Stimulated activated CD8-positive, alpha-beta memory T cell treated with anti-CD3 and anti-CD28 coated beads, Interleukin-4, amount 100 ng/mL, for 48 hours (primary cell): Measurements from ENCODE around the gene MAPK11.

ENCODE experiments used
- DNase-seq: peaks from one replicate; pipeline ENCODE4 v3.0.0-alpha.2; 2020

The MAPK11 gene

GRCh38 chr22:50269970-50270665 is at the start of gene MAPK11:
TSS of gene MAPK11 (minus strand) at chr22:50270380. CDS start at chr22:50270292, 88 bp downstream.
- peak; percentile 76 for DNase-seq

- no peak for DNase-seq
These were observed 49.3 kb upstream of the MAPK11 start for GRCh38 chr22:50319503-50319951.

- DNase-seq, result no peak
These were observed 48.7 kb upstream of the MAPK11 start for GRCh38 chr22:50318698-50319411.

- DNase-seq, result no peak
These were observed 48.1 kb upstream of the MAPK11 start for GRCh38 chr22:50318356-50318697.

DNA sequence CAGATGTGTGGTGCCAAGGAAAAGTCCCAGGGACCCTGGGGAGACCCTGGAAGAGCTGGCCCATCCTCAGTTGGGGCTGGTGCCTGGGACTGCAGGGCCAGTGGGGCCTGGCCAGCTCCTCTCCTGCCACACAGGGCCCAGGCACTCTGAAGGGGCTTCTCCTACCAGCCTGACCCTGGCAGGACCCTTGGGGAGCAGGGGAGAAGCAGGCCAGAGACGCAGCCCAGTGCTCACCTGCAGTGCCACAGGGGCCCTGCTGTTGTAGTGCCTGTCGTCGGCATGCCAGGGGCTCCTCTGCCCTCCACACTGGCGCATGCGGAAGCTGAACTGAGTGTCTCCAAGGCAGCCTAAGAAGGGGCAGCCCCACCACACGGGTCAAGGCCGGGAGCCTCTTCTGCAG is 47.5 kb upstream of the MAPK11 start:
- DNase-seq, result no peak

DNA sequence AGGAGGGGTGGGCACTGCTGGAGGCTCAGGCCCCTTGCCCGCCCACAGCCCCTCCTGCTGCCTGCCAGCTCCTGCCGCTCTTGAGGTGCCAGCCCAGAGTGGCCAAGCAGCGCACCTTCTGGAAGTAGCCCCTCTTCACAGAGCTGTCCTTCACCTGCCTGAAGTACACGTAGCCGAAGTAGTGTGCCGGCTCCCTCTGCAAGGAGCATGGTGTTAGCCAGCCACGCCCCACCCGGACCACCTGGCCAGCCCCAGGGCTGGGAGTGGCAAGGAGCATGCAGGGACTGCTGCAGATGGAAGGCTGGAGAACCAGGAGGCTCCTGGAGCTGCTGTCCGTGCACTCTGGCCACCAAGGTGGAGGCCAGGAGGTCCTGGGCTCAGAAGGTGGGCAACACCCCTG is 47.0 kb upstream of the MAPK11 start:
- no peak for DNase-seq

- DNase-seq, result no peak
These were observed 46.2 kb upstream of the MAPK11 start for GRCh38 chr22:50316114-50317065.

DNA sequence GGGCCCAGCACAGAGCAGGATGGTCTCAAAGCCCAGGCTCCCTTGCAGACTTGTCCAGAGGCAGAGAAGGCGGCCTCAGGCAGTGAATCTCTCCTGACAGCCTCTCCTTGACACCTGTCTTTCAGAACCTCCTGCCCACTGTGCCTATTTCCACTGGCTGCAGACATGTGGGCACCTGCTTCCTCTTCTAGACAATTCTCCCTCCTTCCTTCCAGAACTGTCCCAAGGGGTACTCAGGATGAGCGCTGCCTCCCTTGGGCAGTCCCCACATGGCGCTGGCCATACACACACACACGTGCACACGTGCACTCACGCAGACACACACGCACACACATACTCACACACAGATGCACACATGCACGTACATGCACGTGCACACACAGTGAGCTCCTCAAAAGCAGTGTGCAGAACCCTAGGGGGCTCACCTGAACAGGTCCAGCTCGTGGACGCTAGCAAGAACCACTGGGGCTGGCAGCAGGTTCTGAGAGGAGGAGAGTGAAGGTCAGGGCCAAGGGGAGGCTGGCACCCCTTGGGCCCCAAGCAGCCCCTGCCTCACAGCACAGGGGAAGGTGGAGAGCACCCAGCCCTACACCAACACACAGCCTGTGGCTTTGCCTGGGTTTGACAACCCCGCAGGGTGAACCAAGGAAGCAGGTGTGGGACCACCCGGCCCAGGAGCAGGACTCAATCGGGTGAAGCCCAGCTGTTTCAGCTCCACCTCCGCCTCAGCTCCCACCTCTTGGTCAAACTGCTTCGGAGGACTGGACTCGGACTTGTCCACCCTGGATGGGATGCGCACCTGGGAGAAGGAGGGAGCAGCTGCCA is 45.3 kb upstream of the MAPK11 start:
- no peak for DNase-seq

- DNase-seq, result peak; percentile 86
These were observed 44.5 kb upstream of the MAPK11 start for GRCh38 chr22:50314455-50315288.

GRCh38 chr22:50314081-50314454 is 43.9 kb upstream of the MAPK11 start:
- no peak for DNase-seq

- no peak for DNase-seq
These were observed 43.4 kb upstream of the MAPK11 start for GRCh38 chr22:50313600-50313999.

- no peak for DNase-seq
These were observed 42.8 kb upstream of the MAPK11 start for GRCh38 chr22:50313021-50313420.

GRCh38 chr22:50312371-50312770 is 42.2 kb upstream of the MAPK11 start:
- DNase-seq, result no peak

DNA sequence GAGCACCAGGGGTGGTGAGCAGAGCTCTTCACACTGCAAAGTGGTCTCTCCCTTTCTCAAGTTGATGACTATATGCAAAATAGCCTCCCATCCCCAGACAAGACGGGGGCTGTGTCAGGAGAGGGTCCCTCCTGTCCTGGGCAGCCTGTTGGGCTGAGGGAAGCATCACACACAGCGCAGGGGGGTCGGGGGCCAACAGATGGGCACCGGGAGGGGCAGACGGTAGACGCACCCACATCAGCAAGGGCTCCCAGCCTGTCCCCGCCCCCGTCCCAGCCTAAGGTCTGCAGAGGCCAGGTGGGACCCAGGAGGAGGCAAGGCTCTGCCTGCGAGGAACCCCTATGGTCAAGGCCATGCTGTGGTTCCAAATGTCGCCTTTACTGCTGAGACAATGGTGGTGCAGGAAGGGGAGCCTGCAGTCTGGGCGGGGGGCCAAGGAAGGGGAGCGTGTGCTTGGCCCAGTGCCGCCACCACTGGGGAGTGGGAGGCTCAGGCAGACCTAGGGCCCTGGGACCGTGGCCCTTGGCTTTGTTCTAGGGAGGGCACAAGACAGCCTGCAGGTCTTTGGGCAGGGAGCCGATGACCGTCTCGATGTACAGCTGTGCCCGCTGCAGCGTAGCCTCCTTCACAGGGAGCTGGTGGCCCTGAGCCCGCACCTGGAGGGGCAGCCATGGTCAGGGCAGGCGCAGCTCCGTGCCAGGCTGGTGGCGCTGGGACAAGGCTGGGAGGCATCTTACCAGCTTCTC is 41.6 kb upstream of the MAPK11 start:
- no peak for DNase-seq

- DNase-seq, result no peak
These were observed 40.8 kb upstream of the MAPK11 start for GRCh38 chr22:50310949-50311444.

DNA sequence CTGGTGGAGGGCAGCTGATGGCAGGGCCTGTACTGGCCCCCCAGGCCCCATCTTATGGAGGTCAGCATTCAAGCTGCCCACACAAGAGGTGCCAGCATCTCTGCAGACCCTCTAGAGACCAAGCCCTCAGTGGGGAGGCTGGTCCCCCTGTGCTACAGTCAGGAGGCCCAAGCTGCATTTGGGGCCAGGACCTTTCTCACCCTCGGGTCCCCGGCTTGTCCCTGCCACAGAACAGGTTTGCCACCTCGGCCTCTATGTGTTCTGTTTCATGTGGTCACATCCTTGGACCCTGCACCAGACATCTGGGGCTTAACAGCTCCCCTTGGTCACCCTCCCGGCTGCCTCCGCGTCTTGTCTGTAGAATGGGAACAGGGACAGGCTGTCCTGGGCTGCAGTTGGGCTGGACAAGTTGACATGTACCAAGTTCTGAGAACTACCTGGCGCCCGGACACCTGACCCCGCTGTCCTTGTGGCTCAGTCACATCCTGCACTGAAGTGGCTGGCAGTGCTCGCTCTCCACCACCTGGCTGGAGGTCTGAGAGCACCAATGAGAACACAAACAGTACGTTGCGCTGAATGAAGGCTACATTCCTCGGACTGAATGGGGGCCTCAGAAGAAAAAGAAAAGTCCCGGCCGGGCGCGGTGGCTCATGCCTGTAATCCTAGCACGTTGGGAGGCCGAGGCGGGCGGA is 40.0 kb upstream of the MAPK11 start:
- no peak for DNase-seq

- no peak for DNase-seq
These were observed 39.4 kb upstream of the MAPK11 start for GRCh38 chr22:50309601-50309991.

DNA sequence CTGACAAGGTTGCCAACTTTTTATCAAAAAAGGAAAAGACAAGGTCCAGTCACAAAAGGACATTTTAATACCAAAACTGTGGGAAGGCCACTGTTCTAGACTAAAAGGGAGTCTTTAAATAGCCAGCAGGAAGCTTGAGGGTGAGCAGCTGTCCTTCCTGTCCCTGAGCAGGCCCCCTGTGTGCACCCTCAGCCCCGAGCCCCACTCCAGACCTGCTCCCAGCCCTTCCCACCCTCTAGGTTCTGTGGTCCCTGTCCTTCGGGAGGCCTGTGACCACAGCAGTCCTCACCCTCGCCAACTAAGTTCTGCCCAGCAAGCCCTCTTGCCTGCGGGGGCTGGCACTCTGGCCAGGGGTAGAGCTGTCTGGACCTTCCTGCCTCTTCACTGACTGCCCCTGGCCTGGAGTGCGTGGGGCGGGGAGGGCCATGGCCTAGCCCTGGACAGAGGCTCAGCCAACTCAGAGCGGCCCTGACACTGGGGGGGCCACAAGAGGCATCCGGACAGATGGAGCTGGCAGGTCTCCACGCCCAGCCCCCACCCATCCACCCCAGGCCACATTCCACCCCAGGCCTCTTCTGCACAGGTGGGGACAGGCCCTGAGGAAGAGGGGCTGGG is 38.9 kb upstream of the MAPK11 start:
- DNase-seq, result no peak

DNA sequence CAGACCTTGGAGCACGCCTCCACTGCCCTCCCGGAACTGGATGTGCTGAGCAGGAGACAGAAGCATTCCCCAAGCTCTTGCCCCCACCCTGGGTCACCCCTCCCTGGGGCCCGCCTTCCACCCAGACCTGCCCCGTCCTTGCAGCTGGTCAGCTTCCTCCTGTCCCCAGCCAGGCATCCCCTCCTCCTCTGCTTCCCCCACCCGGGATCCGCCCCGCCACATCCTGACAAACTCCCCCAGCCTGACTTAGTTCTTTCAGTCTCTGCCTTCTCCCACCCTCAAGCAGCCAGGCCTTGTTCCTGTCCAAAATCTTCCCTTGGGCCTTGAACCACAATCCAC is 38.4 kb upstream of the MAPK11 start:
- no peak for DNase-seq
